GM12875 (cell line): Measurements from ENCODE around the gene PSMG2.

ENCODE experiments used
- H3K4me3 ChIP-seq: one replicate; pipeline ENCODE4 v1.5.1; 2011; ENCODE audit warnings: low read depth, low read length, control low read depth
- TF ChIP-seq, protein P1 (sequence below): IDR thresholded peaks from 2 replicates; pipeline ENCODE4 v1.5.1; 2011; ENCODE audit warnings: low read depth, mild to moderate bottlenecking, control low read depth, inconsistent platforms, low read length, moderate library complexity, borderline replicate concordance; ENCODE audit not compliant: insufficient read depth

The PSMG2 gene

DNA sequence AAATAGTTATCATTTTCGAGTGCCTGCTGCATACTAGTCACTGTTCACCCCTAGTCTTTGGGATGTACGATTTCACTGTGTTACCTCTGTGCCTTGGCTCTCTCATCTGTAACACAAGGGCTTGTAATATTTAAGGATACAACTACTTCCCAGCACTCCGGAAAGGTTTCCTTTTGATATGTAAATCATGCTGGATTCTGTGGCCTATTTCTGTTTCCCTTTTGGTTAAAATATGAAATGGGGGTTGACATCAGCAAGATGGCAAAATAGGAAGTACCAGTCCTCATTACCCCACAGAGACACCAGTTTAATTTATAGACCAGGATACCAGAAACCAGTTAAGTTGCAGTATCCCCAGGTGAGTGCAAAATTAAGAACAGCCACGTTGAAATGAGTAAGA lies 23.5 kb downstream of the PSMG2 start:
- no peak overlapping the region for H3K4me3 ChIP-seq
- TF ChIP-seq, protein P1, sequence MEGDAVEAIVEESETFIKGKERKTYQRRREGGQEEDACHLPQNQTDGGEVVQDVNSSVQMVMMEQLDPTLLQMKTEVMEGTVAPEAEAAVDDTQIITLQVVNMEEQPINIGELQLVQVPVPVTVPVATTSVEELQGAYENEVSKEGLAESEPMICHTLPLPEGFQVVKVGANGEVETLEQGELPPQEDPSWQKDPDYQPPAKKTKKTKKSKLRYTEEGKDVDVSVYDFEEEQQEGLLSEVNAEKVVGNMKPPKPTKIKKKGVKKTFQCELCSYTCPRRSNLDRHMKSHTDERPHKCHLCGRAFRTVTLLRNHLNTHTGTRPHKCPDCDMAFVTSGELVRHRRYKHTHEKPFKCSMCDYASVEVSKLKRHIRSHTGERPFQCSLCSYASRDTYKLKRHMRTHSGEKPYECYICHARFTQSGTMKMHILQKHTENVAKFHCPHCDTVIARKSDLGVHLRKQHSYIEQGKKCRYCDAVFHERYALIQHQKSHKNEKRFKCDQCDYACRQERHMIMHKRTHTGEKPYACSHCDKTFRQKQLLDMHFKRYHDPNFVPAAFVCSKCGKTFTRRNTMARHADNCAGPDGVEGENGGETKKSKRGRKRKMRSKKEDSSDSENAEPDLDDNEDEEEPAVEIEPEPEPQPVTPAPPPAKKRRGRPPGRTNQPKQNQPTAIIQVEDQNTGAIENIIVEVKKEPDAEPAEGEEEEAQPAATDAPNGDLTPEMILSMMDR: no peak

DNA sequence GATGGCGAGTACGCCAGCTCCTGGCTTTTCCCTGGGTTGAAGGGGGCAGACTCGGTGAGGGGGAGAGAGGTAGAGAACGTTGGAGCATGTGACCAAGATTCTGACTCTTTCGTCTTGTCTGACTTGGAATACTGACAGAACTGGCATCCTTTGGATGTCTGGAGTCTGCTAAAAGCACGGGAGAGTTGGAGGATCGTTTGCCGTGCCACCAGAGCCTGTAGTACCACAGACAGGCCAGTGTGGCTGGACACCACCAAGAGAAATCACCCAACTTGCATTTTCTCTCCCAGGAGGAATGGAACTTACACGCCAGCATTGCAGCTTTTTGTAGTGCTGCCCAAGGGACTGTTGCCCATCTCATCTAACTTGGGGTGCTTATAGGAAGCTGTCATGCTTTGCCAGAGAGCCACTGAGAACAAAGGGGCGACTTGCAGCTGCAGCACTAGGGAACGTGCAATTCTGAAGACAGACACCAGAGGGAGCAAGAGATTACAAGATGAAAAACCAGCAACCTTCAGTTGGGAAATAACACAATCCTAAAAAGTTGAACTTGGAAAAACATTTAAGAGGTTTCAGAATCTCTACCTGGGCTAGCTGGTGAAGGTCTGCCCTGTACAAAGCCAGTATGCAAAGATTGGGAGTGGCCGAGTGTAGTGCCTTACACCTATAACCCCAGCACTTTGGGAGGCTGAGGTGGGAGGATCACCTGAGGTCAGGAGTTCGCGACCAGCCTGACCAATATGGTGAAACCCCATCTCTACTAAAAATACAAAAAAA lies 24.1 kb downstream of the PSMG2 start:
- TF ChIP-seq, protein P1: peak; percentile 77
- H3K4me3 ChIP-seq: no peak overlapping the region

DNA sequence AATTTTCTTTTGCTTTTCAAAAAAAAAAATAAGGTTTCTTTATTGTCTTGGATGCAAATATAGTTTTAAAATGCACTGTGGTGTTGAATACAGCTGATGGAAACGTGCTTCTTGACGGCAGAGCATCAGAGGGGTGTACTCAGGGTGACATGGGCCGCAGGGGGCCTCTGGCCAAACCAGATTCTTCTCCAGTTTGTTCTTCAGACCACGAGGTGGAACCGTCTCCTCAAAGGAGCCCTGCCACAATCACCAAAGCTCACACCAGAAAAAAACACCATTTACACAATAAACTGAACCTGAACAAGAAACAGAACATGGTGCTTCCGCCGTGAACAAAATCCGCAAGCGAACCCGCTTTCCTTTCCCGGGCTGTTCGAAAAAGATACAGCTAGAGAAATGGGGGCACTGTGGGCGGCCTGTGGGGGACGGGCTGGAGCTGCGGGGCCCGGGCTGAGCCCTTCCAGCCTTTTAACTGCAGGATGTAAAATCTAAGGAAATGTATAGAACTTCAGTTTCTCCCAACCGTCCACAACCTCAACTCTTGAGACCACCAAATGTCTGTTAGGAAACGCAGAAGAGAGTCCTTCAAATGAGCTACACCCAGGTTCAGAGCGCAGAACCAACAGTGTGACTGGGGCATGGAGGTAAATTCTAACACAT lies 34.5 kb downstream of the PSMG2 start:
- TF ChIP-seq, protein P1: no peak
- no peak overlapping the region for H3K4me3 ChIP-seq

DNA sequence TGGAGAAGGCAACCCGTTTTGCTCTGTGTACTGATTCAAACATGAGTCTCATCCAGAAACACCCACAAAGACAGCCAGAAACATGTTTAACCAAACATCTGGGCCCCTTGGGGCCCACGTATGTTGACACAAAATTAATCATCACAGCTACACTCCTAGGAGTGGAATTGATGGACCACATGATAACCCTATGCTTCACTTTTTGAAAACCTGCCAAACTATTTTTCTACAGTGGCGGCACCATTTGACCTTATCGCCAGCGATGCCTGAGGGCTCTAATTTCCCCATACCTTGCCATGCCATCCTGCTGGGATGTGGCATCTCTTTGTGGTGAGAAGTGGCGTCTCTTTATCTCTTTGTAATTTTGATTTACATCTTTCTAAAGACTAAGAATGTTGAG lies 38.5 kb downstream of the PSMG2 start:
- no peak overlapping the region for H3K4me3 ChIP-seq
- TF ChIP-seq, protein P1: no peak

DNA sequence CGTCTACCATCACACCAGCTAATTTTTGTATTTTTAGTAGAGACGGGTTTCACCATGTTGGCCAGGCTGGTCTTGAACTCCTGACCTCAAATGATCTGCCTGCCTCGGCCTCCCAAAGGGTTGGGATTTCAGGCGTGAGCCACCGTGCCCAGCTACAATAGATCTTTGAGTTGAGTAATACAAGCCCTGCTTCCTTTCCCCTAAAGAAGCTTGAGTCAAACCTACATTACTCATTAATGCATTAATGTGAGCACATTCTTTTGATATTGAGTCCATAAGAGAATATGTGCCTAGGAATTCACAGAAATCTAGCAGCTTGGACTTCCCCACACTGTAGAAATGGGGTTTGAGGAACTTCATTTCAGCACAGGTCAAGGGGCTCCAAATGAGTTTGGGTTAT lies 39.6 kb downstream of the PSMG2 start:
- TF ChIP-seq, protein P1: no peak
- H3K4me3 ChIP-seq: no peak overlapping the region

DNA sequence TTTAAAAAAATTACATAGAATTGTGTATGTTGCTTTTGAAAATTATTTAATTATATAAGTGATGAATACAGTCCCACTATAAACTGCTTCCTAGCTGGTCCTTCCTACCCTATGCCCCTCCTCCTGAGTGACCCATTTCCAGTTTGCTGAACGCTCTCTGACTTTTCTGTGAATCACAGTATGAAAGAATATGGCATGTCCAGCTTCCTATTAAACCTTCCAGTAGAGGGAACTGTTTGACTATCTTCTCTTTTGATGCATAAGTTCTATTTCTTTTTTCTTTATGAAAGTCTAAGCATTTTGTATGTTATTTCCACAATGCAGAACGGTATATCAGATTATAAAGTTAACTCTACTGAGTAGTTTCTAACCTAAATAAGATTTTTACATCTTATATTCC lies 41.3 kb downstream of the PSMG2 start:
- no peak overlapping the region for H3K4me3 ChIP-seq
- TF ChIP-seq, protein P1: 0 out of 2 replicates have a peak, but pooled peaks have one; percentile 7
